Ascending aorta (tissue), 2 donors: ENCODE results near the gene FMN1. TPM values are rescaled to one million over a fixed set of nuclear protein-coding genes. Genes with fewer than 3 reads are reported as not detected.

Source experiments
- DNase-seq, 2 donors: peaks; one replicate each; pipeline ENCODE4 v3.0.0-alpha.2; 2019; ENCODE audit warnings: low spot score in 2 of 2
- H3K27ac ChIP-seq, 2 donors: fragments of 200-600 bp; sonication (generic); one replicate each; pipeline ENCODE4 v1.5.1; 2016 to 2017; ENCODE audit warnings: mild to moderate bottlenecking in 1 of 2
- H3K27me3 ChIP-seq: fragments of 200-600 bp; sonication (generic); one replicate; pipeline ENCODE4 v1.5.1; 2017
- H3K36me3 ChIP-seq, 2 donors: fragments of 200-600 bp; sonication (generic); one replicate each; pipeline ENCODE4 v1.5.1; 2016
- H3K4me1 ChIP-seq, 2 donors: fragments of 200-600 bp; sonication (generic); one replicate each; pipeline ENCODE4 v1.5.1; 2016 to 2017; ENCODE audit warnings: mild to moderate bottlenecking in 1 of 2
- H3K4me3 ChIP-seq, 2 donors: fragments of 200-600 bp; sonication (generic); one replicate each; pipeline ENCODE4 v1.5.1; 2016 to 2017; ENCODE audit warnings: mild to moderate bottlenecking in 1 of 2
- H3K9me3 ChIP-seq, 2 donors: fragments of 200-600 bp; sonication (generic); one replicate each; pipeline ENCODE4 v1.5.1; 2016
- intact Hi-C: fragments of 100-400 bp; cut with DNase I; formaldehyde crosslinking; loops from one replicate; pipeline ENCODE4 v1.15.1; 2023
- total RNA-seq: library from RNA; depleted of rRNA; stranded (reverse); fragments of >200 nt; gene quantifications from one replicate; pipeline ENCODE4 v1.1.0, GENCODE V29; 2016
- TF ChIP-seq, protein P1 (sequence below), 3 experiments: fragments of 200-600 bp in 2 of 3; fragments of 450-650 bp in 1 of 3; sonication (generic) in 2 of 3; IDR thresholded peaks; one replicate each; pipeline ENCODE4 v1.5.1; 2016 to 2019; ENCODE audit warnings: antibody characterized with exemption in 3 of 3, mild to moderate bottlenecking in 1 of 3, moderate library complexity in 1 of 3

FMN1 gene
- total RNA-seq, 1 donor from 2014 or later, result 4.3 TPM

DNA sequence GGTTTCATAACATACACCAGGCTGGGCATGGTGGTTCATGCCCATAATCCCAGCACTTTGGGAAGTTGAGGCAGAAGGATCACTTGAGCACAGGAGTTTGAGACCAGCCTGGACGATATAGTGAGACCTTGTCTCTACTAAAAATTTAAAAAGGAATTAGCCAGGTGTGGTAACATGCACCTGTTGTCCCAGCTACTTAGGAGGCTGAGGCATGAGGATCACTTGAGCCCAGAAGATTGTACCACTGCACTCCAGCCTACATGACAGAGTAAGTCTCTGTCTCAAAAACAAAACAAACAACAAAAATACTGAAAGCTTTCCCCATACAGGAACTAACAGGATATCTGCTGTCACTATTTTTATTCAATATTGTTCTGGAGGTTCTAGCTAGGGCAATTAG is 455.8 kb downstream of the FMN1 start:
- Histone ChIP-seq H3K27ac (no peak overlapping the region), H3K4me1 (no peaks in the 10 kb centered on the region), H3K36me3 (no peaks in the 10 kb centered on the region), H3K4me3 (no peak overlapping the region), H3K9me3 (no peaks in the 10 kb centered on the region), H3K27me3 (no peaks in the 10 kb centered on the region)
- intact Hi-C loops, result no loop called here
- no peak for DNase-seq
- TF ChIP-seq, protein P1, sequence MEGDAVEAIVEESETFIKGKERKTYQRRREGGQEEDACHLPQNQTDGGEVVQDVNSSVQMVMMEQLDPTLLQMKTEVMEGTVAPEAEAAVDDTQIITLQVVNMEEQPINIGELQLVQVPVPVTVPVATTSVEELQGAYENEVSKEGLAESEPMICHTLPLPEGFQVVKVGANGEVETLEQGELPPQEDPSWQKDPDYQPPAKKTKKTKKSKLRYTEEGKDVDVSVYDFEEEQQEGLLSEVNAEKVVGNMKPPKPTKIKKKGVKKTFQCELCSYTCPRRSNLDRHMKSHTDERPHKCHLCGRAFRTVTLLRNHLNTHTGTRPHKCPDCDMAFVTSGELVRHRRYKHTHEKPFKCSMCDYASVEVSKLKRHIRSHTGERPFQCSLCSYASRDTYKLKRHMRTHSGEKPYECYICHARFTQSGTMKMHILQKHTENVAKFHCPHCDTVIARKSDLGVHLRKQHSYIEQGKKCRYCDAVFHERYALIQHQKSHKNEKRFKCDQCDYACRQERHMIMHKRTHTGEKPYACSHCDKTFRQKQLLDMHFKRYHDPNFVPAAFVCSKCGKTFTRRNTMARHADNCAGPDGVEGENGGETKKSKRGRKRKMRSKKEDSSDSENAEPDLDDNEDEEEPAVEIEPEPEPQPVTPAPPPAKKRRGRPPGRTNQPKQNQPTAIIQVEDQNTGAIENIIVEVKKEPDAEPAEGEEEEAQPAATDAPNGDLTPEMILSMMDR (IDR thresholded peaks at IDR 0.05), result no peak

DNA sequence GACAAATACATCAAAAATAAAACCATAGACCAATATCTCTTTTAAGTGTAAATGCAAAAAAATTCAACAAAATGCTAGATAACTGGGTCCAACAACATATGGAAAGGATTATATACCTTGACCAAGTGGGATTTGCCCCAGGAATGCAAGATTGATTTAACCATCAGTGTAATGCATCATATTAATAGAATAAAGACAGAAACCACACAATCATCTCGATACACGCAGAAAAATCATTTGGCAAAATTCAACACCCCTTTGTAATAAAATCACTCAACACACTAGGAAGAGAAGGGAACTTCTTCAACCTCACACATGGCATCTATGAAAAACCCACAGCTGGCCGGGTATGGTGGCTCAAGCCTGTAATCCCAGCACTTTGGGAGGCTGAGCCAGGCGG is 457.2 kb downstream of the FMN1 start:
- intact Hi-C loops, result no loop called here
- Histone ChIP-seq H3K4me3 (no peak overlapping the region), H3K27ac (no peak overlapping the region), H3K27me3 (no peaks in the 10 kb centered on the region), H3K4me1 (no peaks in the 10 kb centered on the region), H3K9me3 (no peaks in the 10 kb centered on the region), H3K36me3 (no peaks in the 10 kb centered on the region)
- TF ChIP-seq, protein P1 (IDR thresholded peaks at IDR 0.05), result no peak
- DNase-seq, result no peak

DNA sequence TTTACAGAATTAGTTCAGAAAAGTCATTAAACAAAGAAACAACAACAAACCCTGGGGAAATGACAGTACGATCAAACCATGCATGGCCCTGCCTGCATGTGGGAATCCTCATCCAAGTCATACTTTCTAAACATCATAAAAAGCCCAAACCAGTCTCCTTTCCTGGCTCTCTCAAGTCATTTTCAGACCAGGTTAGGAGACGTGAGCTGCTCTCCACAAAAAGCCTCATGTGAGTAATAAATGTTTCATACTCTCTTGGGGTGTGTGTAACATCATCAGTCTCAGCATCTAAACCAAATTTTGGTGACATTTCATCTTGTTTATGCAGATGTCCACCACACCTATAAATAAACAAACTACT is 457.8 kb downstream of the FMN1 start:
- TF ChIP-seq, protein P1 (IDR thresholded peaks at IDR 0.05), result no peak
- H3K27me3 ChIP-seq, result no peaks in the 10 kb centered on the region
- H3K4me3 ChIP-seq, result no peak overlapping the region
- H3K36me3 ChIP-seq, result no peaks in the 10 kb centered on the region
- intact Hi-C loops, result no loop called here
- DNase-seq, result no peak
- no peaks in the 10 kb centered on the region for H3K4me1 ChIP-seq
- H3K27ac ChIP-seq, result no peak overlapping the region
- no peaks in the 10 kb centered on the region for H3K9me3 ChIP-seq

DNA sequence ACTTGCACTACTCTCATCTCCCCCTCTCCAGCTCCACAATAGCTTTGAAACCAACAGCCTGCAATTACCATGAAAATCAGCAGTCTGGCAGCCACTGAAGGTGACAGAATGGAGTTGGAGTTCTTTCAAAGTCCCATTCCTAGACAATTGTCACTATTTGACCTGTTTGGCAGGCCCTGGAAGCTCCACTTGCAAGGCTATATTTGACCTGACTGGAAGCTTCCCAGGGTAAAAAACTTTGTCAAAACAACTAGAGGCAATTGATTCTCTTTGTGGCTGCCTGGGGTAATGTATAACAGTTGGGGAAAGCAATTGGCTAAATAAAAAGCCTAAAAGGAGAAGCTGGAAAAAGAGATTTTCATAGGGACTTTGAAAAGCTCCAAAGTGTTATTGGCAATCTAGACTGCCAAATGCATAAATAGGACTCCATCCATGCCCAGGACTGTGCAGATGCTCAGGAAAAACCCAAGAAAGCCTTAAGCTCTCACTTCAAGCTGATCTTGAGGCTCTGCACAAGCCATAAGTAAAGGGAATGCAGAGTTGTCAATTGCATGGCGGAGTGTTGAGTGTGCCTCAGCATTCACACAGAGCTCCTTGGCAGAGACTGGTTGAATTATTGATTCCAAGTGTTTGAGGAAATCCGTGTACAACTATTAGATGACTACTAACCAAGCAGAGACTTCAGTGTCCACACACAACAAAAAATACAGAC is 458.4 kb downstream of the FMN1 start:
- intact Hi-C loops, result no loop called here
- TF ChIP-seq, protein P1 (IDR thresholded peaks at IDR 0.05), result no peak
- DNase-seq, result no peak

DNA sequence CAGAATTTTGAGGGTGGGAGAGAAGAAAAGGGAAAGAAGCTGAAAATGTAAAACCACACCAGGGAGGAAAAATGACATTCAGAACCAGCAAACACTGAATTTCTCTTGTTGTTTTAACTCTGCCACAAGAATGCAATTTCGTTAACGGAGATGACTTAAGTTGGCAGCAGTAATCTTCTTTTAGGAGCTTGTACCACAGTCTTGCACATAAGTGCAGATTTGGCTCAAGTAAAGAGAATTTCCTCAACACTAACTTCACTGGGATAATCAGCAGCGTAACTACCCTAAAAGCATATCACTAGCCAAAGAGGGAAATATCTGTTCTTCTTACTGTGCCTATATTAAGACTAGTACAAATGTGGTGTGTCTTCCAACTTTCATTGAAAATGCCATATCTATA is 461.2 kb downstream of the FMN1 start:
- TF ChIP-seq, protein P1 (IDR thresholded peaks at IDR 0.05), result no peak
- intact Hi-C loops, result no loop called here
- H3K9me3 ChIP-seq, result peaks cover 0 to 2% of the 10 kb centered on the region in 2 donors
- no peak overlapping the region for H3K27ac ChIP-seq
- DNase-seq, result no peak
- no peak overlapping the region for H3K4me3 ChIP-seq
- no peaks in the 10 kb centered on the region for H3K4me1 ChIP-seq
- H3K36me3 ChIP-seq, result no peaks in the 10 kb centered on the region
- H3K27me3 ChIP-seq, result no peaks in the 10 kb centered on the region

More for the DNA sequence above, 458.4 kb downstream of the FMN1 start:
- Histone ChIP-seq H3K27me3 (no peaks in the 10 kb centered on the region), H3K27ac (no peak overlapping the region), H3K4me3 (no peak overlapping the region), H3K36me3 (no peaks in the 10 kb centered on the region), H3K4me1 (no peaks in the 10 kb centered on the region), H3K9me3 (no peaks in the 10 kb centered on the region)
